Ramos (cell line): ENCODE results near the gene UBE4B.
"Not testable (repeated sequence)": the region's sequence is repeated elsewhere in the genome, so short reads cannot be mapped to it uniquely, and the experiment has no call there.

Source experiments
- in situ Hi-C: fragments of 300-500 bp; cut with MboI; formaldehyde crosslinking; loops from one replicate; pipeline ENCODE4 v1.14.3; 2022; ENCODE audit warnings: low sequenced_read_pairs; ENCODE audit not compliant: unreplicated experiment

UBE4B gene

GRCh38 chr1:10205206-10205605 is 172.4 kb downstream of the UBE4B start:
- in situ Hi-C loops, result not testable (repeated sequence)

GRCh38 chr1:10207810-10208209 is 175.1 kb downstream of the UBE4B start:
- in situ Hi-C loops, result no loop called here

- in situ Hi-C loops, result no loop called here
Measured at GRCh38 chr1:10208537-10208936, 175.8 kb downstream of the UBE4B start.

- in situ Hi-C loops, result no loop called here
Measured at GRCh38 chr1:10209590-10209904, 176.8 kb downstream of the UBE4B start.

- in situ Hi-C loops, result no loop called here
Measured at GRCh38 chr1:10209905-10210810, 177.4 kb downstream of the UBE4B start, which contains the start of gene KIF1B. TSS of gene KIF1B (plus strand) at chr1:10210570. CDS start at chr1:10232329, 21,759 bp downstream.

GRCh38 chr1:10210841-10211804 is 178.4 kb downstream of the UBE4B start:
- in situ Hi-C loops, result no loop called here

- in situ Hi-C loops, result no loop called here
Measured at GRCh38 chr1:10211805-10212410, 179.2 kb downstream of the UBE4B start.

GRCh38 chr1:10212476-10212875 is 179.7 kb downstream of the UBE4B start:
- in situ Hi-C loops, result no loop called here

- in situ Hi-C loops, result no loop called here
Measured at GRCh38 chr1:10213186-10213705, 180.5 kb downstream of the UBE4B start.

- in situ Hi-C loops, result no loop called here
Measured at GRCh38 chr1:10216090-10216749, 183.5 kb downstream of the UBE4B start.

GRCh38 chr1:10217748-10218441 is 185.1 kb downstream of the UBE4B start:
- in situ Hi-C loops, result no loop called here

GRCh38 chr1:10220200-10220599 is 187.4 kb downstream of the UBE4B start:
- in situ Hi-C loops, result no loop called here

- in situ Hi-C loops, result not testable (repeated sequence)
Measured at GRCh38 chr1:10220657-10221056, 187.9 kb downstream of the UBE4B start.

- in situ Hi-C loops, result no loop called here
Measured at GRCh38 chr1:10225573-10225972, 192.8 kb downstream of the UBE4B start.

GRCh38 chr1:10228528-10228927 is 195.8 kb downstream of the UBE4B start:
- in situ Hi-C loops, result no loop called here

GRCh38 chr1:10229903-10230302 is 197.1 kb downstream of the UBE4B start:
- in situ Hi-C loops, result no loop called here
